GM23248 (cell line): ENCODE data around the gene S100A4.

Experiments used
- EZH2 ChIP-seq: fragments of 200-600 bp; sonication (generic); IDR thresholded peaks from 2 replicates; pipeline ENCODE4 v1.6.1; 2018; ENCODE audit warnings: antibody characterized with exemption, mild to moderate bottlenecking; ENCODE audit not compliant: insufficient read depth, poor library complexity, severe bottlenecking
- EZH2phosphoT487 ChIP-seq: fragments of 200-600 bp; sonication (generic); IDR thresholded peaks from 2 replicates; pipeline ENCODE4 v1.6.1; 2018; ENCODE audit warnings: antibody characterized with exemption, moderate library complexity, mild to moderate bottlenecking, low read depth; ENCODE audit not compliant: insufficient read depth

GRCh38 chr1:153506831-153507413, 38.7 kb downstream of the S100A4 start:
- TF ChIP-seq EZH2phosphoT487 (no peak), EZH2 (no peak)
